Heart left ventricle (tissue), 16 donors: ENCODE results near the gene ZFAND2B. TPM values are rescaled to one million over a fixed set of nuclear protein-coding genes. Genes with fewer than 3 reads are reported as not detected.

Source experiments
- ATAC-seq, 4 donors: fragments of 200-7000 bp; cut with Tn5 transposase; one replicate each; pipeline ENCODE4 v1.9.1; 2020 to 2022; ENCODE audit warnings: moderate library complexity in 4 of 4, mild to moderate bottlenecking in 3 of 4, moderate number of reproducible peaks in 1 of 4
- DNase-seq, 5 donors: peaks; one replicate each; pipeline ENCODE4 v3.0.0-alpha.2; 2020
- H3K27ac ChIP-seq, 12 donors: fragments of 200-600 bp; sonication (generic) in 4 of 12; one replicate each; pipeline versions ENCODE4 v1.5.0 to v1.8.0; 2016 to 2022; ENCODE audit warnings: mild to moderate bottlenecking in 2 of 12
- H3K27me3 ChIP-seq, 9 donors: fragments of 200-600 bp; sonication (generic) in 2 of 9; one replicate each; pipeline versions ENCODE4 v1.5.1 to v1.8.0; 2016 to 2022; ENCODE audit warnings: mild to moderate bottlenecking in 3 of 9
- H3K36me3 ChIP-seq, 9 donors: fragments of 200-600 bp; sonication (generic) in 2 of 9; one replicate each; pipeline versions ENCODE4 v1.5.0 to v1.8.0; 2018 to 2022; ENCODE audit warnings: mild to moderate bottlenecking in 2 of 9
- H3K4me1 ChIP-seq, 12 donors: fragments of 200-600 bp; sonication (generic) in 4 of 12; one replicate each; pipeline versions ENCODE4 v1.5.0 to v1.8.0; 2016 to 2022; ENCODE audit warnings: mild to moderate bottlenecking in 3 of 12
- H3K4me3 ChIP-seq, 12 donors: fragments of 200-600 bp; sonication (generic) in 4 of 12; one replicate each; pipeline versions ENCODE4 v1.5.0 to v1.8.0; 2017 to 2022; ENCODE audit warnings: mild to moderate bottlenecking in 9 of 12, moderate library complexity in 4 of 12
- H3K9me3 ChIP-seq, 12 donors: fragments of 200-600 bp; sonication (generic) in 4 of 12; one replicate each; pipeline versions ENCODE4 v1.5.0 to v1.8.0; 2016 to 2022; ENCODE audit warnings: mild to moderate bottlenecking in 1 of 12
- CTCF ChIP-seq, 12 donors: fragments of 200-600 bp; sonication (generic) in 4 of 12; IDR thresholded peaks; one replicate each; pipeline versions ENCODE4 v1.5.0 to v1.8.0; 2018 to 2022; ENCODE audit warnings: antibody characterized with exemption in 12 of 12, mild to moderate bottlenecking in 5 of 12
- POLR2A ChIP-seq, 2 donors: fragments of 450-650 bp; IDR thresholded peaks; one replicate each; pipeline ENCODE4 v1.6.1; 2017; ENCODE audit warnings: antibody characterized with exemption in 2 of 2, mild to moderate bottlenecking in 2 of 2, moderate library complexity in 2 of 2
- WGBS, 4 donors: extraction: QIAGEN DNeasy Blood & Tissue Kit in 2 of 4; methylation state at CpG; one replicate each; pipeline versions ENCODE4 v1.1.5 to v1.1.7; 2013 to 2018; 5-methylcytosine and 5-hydroxymethylcytosine counted together
- intact Hi-C, 10 donors: fragments of 100-400 bp; cut with DNase I; formaldehyde crosslinking; loops; one replicate each; pipeline versions ENCODE4 v1.11.1 to v1.14.2; 2022
- polyA plus RNA-seq, 2 donors: library from polyadenylated mRNA; stranded (reverse); fragments of 200-250 nt; gene quantifications; one replicate each; pipeline ENCODE4 v1.2.3, GENCODE V29; 2013
- total RNA-seq, 9 donors: library from RNA; depleted of rRNA in 2 of 9; stranded (reverse); fragments of >200 nt in 2 of 9; fragmentation: NEBNext Ultra II Directional in 3 of 9; extraction: Animal tissue kit (Norgen Biotek cat#: 25700) in 3 of 9; gene quantifications; one replicate each; pipeline versions ENCODE4 v1.1.0 to v1.2.4, GENCODE V29; 2016 to 2023
- donor health status: ischemic (EF 13 %, LVEDD 7.1; RV severe dilation, severe dysfunction).
- donor health status: healthy with polysubstance abuse.
- donor health status: DM: no; HTN: yes; CAD: no.
- donor health status: DM: no; HTN: no; CAD: no.
- donor health status: ischemic (EF 25% LVEDD 6.9; RV normal size, moderate dysfunction).
- donor health status: ischemic (EF 25% LVEDD 5.7; RV mildly dilated, moderate dysfunction).
- donor health status: healthy.
- donor health status: DM: yes; HTN: yes; CAD: no.
- donor health status: ischemic (EF 35%, LVEDD 5.7; RV mildly dilated, moderate dysfunction).
- donor health status: nonischemic (EF 11% LVEDD 7.7; RV severe dilation, severe dysfunction).
- donor health status: DM: yes; HTN: yes; CAD: no.
- donor health status: PGD.
- donor health status: ischemic (EF 29% LVEDD 5.4; RV normal size, mild dysfunction).
- donor health status: nonischemic (EF 23%, LVEDD 6.1; RV moderate dilation, normal function).

Gene ZFAND2B
- total and polyA plus RNA-seq, 11 donors = 13.9 to 35.7 (median 23.5) TPM

DNA sequence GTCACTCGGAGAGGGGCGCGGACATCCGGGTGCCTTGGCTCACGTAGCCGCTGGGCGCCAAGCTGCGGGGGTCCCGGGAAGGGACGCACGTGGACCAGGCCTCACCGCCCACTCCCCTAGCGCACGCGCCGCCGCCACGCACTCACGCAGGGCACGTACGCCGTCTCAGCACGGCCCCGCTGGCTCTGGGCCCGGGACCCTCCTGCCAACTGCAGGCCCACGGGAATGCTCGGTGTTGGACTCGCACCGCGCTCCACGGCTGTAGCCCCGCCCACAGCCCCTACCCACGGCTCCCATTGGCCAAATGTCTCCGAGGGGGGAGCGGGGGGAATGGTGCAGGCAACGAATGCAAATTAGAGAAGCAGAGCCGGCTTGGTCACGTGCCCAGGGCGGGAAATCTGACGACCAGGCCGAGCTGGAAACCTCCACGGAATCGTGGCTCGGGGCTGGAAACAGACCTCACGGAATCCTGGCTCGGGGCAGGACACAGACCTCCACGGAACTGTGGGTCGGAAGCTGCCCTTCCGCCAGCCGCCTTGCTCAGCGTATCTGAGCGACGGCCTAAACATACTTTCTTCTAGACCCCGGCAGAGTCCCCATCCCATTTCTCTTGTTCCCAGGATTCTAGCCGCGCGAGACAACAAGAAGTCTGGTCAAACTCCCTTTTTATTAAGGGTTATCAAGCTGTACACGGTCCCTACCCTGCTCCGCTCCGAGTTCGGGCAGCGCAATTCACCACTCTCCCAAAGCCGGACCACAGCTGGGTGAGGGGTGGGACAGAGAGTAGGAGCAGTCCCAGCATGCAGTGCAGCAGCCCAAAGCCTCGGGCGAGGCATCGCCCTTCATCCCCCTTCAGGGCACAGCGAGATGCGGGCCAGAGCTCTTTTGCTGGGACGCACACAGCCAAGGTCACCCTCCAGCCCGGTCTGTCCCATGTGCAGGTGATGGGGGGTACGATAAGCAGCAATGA is 12.4 kb downstream of the ZFAND2B start, which contains the start of gene ABCB6:
Gene ABCB6 (minus strand): TSS at position 227 of the 970 bp plus-strand sequence. CDS start 285 bp downstream, outside the sequence.
- intact Hi-C loops = loop anchor here in 4 of 10 donors (5.0 kb wide), 2 partner anchors 42 to 63 kb away; partner anchors contain the start of genes CNPPD1 (in 3 of the 4) and RETREG2 (in 3 of the 4)
- WGBS, 4 donors = 5 to 10% (median 6%) methylated on average over 47 to 71 of the region's 71 CpGs
- Histone ChIP-seq H3K27me3 (no peaks in the 10 kb centered on the region), H3K4me3 (peak within 1 kb of the TSS; percentile 19 to 66 (median 58)), H3K36me3 (peaks cover 3 to 67% (median 62%) of the 10 kb centered on the region in 9 donors), H3K9me3 (no peaks in the 10 kb centered on the region), H3K27ac (peak within 1 kb of the TSS; percentile 68 to 97 (median 90)), H3K4me1 (peaks cover 6 to 42% (median 33%) of the 10 kb centered on the region in 12 donors)
- peak; percentile 86 to 93 (median 90) for ATAC-seq
- peak; percentile 97 to 99 (median 98) for DNase-seq
- TF ChIP-seq CTCF (IDR thresholded peaks at IDR 0.05) (no peak), POLR2A (IDR thresholded peaks at IDR 0.05) (peak; percentile 7 to 84)

DNA sequence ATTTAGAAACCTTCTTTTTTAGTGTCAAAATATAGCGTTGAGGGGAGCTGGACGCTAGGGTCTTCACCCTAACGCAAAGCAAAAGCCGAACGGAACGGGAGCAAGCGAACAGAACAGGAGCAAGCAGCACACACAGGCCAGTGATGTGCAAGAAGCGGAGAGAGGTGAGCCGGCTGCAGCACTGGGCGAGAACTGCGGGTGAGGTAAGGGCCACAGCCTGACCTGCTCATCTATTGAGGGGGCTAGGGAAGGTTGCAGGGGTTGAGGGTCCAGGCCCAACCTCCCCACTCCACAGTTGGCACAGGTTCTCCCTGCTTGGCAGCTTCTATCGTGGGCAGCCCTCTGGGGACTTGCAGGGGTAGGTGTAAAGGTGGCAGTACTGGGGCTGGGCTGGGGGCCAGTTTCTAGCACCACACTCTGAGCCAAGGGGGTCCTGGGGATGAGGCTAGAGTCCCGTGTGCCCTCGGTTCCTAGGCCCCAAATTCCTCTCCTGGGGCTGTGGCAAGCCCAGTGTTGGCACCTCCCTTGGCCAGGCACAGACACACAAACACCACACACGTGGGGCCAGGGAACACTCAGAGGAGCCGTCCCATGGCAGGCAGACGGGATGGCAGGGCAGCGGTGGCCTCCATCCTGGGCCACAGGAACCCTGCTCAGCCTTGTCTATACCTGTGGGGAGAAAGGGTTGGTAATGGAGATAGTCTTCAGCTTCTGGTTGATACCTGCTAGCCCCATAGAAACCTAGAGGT is 13.4 kb downstream of the ZFAND2B start:
- TF ChIP-seq POLR2A (IDR thresholded peaks at IDR 0.05) (no peak), CTCF (IDR thresholded peaks at IDR 0.05) (no peak)
- ATAC-seq (no peak), DNase-seq (no peak)
- Histone ChIP-seq H3K36me3 (peaks cover 5 to 67% (median 62%) of the 10 kb centered on the region in 9 donors), H3K27ac (peak overlapping the region in 3 of 12 donors; percentile 81 to 97 (median 95)), H3K4me3 (peak overlapping the region in 2 of 12 donors; percentile 57 to 65), H3K9me3 (no peaks in the 10 kb centered on the region), H3K4me1 (peaks cover 6 to 42% (median 33%) of the 10 kb centered on the region in 12 donors), H3K27me3 (no peaks in the 10 kb centered on the region)
- 87 to 90% (median 88%) methylated on average over 18 of the region's 18 CpGs for whole genome bisulfite sequencing, 4 donors
- intact Hi-C loops = loop anchor here in 5 of 10 donors (5.0 to 10.0 kb wide), 3 partner anchors 43 to 62 kb away; partner anchors contain the start of genes CNPPD1 (in 4 of the 5), RETREG2 (in 4 of the 5) and SLC23A3 (in 1 of the 5)

- Histone ChIP-seq H3K9me3 (no peaks in the 10 kb centered on the region), H3K27me3 (no peaks in the 10 kb centered on the region), H3K4me3 (no peak overlapping the region), H3K27ac (no peak overlapping the region), H3K36me3 (peaks cover 5 to 67% (median 62%) of the 10 kb centered on the region in 9 donors), H3K4me1 (peaks cover 6 to 45% (median 33%) of the 10 kb centered on the region in 12 donors)
- TF ChIP-seq POLR2A (IDR thresholded peaks at IDR 0.05) (no peak), CTCF (IDR thresholded peaks at IDR 0.05) (no peak)
- WGBS, 4 donors = 88 to 93% (median 89%) methylated on average over 19 of the region's 19 CpGs
- ATAC-seq (no peak), DNase-seq (no peak)
- intact Hi-C loops = loop anchor here in 1 of 10 donors (10.0 kb wide), 1 partner anchor 46 kb away; the partner anchor contains the start of genes CNPPD1, RETREG2 and SLC23A3
Measured at GRCh38 chr2:219220652-219221402, 14.2 kb downstream of the ZFAND2B start.
